Fibroblast of skin of left biceps (primary cell): ENCODE data around the gene HABP2.

Experiments used
- DNase-seq, 2 experiments: peaks; one replicate each; pipeline ENCODE4 v3.0.0-alpha.2; 2013; ENCODE audit warnings: low read depth in 2 of 2

Gene HABP2

DNA sequence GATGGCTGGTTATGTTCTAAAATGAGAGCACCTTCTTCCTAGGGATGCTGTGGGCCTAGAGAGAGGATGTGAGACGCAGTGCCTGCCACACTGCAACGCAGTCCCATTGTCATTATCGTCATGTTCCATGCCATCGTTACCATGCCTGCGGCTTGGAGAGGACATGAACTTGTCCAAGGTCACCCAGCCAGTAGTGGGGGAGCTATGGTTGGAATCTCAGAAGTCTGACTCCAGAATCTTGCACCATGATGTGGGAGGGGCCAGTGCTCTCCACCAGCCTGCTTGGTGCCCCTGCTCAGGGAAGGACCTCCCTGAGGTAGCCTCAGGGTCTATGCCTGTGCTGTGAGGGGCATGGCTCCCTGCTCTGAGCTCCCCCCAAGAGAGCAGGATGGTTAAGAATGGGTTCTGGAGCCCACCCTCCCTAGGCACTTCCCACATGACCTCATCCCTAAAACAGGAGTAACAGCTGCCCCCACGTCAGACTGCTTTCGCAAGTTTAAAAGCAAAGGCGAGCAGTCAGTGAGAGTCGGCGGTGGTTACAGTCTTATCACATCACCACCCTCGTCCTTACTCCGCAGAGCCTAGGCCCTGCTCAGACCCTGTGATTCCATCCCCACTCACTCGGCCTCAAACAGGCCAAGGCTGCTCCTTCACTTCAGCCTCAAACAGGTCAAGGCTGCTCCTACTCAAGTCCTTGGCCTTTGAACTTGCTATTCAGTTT lies 50.4 kb downstream of the HABP2 start:
- no peak for DNase-seq

DNA sequence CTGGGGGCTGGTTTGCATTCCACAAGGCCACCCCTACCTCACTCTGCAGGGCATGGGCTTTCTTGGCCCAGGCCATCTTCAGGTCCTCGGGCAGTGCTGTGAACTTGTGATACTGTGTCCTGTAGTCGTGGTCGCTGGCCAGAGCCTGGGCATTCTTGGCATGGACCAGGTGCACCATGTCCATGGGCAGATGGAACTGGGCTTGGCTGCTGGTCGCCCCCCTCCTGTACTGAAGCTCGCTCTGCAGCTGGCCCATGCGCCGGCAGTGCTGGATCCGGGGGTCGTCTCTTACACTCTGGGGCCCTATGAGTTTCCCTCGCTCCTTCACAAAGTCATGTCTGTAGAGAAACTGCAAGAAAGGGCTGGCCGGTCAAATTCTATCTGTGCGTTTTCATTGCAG lies 51.7 kb downstream of the HABP2 start:
- DNase-seq: no peak

DNA sequence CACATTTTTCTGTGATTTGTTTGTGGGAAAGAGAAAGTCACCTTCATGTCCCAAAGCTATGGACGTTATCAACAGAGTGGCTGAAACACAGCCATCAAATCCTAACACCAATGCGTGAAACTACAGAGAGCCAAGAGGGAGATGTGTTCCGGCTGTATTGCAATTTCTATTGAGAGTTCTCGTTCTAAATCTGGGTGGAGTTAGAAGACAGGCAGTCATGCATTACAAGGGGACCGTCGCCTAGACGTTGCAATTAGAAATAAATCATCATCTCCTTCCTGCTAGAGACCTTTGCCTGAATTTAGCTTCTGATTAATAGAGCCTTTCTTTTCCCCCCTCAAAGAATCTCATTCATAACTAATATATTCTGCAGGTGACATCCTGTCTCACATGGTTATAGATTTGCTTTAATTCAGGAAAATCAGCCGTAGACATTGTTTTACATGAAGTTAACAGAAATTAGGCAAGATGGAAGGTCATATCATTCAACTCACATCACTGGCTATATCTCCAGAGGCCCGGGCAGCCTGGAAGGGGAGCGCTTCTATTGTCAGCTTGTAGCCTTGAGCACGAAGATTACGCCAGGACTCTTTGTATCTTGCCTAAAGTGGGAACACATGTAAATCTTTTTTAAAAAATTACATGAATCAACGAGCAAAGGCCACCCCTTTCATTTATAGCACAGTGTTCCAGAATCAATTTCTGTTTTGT lies 52.6 kb downstream of the HABP2 start:
- no peak for DNase-seq

DNA sequence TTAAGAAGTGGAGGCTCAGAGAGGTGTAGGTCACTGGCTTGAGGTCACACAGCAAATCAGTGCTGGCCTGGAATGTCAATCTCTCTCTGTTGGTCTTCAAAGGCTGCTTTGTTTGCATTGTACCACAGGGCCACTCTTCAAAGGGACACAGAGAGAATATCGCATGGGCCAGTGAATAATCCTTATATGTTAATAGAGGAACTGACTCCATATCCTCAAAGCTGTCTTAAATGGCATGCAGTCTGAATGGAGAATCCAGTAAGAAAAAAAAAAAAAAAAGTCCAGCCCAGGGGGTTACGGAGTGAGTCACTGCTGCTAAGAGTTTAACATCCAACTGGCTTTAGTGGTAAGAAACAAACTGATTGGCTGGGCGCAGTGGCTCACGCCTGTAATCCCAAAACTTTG lies 56.9 kb downstream of the HABP2 start:
- no peak for DNase-seq

DNA sequence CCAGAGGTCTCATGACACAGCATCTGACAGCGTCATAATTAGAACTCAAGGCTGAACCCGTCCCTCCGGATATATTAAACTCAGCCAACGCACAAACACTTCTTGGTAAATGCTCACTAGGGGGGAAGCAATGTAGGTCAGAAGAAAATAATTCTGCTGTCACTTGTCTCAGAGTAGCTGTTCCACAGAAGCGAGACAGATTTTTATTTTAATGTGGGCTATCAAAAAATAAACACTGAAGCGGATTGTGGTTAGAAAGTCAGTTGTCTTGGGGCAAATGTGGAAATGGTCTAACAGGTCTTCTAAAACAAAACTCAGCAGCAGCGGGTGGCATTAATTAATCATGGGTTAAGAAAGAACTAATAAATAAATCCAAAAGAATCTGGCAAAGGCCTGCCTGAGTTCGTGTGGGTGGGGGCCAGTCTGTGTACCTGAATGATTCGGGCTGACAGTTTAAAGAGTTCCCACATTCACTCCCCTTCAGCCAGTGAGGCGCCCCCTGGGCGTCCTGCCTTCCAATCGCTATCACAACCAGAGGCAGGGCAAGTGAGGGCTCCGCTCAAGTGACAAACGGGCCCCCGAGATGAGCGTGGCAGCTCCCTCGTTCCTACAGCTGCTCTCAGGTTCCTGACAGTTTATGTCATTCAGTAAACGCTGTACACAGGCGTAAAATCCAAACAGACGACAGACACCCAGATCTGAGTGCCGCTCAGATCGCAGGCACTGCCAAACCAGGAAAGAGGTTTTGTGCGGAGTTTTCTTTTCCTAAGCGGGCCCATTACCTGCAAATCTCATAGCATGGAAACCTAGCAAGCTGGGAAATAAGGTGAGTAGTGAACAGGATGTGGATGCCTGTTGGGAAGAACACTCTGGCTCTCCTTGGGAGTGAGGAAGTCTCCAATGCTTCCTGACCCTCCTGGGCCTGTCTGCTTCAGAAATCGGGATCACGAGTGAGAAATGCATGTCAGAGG lies 58.1 kb downstream of the HABP2 start:
- DNase-seq: no peak

DNA sequence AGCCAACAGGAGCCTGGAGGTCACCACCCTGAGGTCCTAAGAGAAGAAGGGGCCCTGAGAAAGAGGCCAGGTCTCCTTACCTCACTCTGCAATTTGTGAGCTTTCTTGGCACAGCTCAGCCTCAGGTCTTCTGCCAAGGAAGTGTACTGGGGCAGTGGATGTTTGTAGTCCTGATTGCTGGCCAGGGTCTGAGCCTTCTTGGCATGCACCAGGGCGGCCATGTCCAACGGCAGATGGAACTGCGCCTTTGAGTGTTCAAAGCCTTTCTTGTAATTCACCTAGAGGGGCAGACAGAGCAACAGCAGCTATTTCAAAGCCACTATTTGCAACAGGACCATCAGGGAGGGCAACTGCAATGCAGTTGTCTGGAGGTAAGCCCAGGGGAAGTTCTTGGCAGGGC lies 59.3 kb downstream of the HABP2 start:
- DNase-seq: no peak

DNA sequence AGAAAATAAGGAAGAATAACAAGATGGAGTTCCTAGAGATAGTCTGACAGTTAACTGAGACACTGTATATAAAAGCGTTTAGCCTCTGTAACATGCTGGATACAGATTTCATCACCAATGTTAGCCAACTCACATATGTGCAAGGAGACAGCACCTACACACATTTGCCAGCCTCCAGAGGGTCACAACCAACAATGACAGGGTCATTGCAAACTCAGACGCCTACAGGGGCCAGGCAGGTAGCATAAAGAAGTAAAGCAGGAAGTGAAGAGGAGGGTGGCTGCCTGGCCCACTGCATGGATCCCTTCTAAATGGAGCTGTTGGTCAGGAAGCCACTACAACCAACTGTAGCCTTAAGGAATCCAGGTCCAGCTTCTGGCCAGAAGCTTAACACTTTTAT lies 60.6 kb downstream of the HABP2 start:
- no peak for DNase-seq

DNA sequence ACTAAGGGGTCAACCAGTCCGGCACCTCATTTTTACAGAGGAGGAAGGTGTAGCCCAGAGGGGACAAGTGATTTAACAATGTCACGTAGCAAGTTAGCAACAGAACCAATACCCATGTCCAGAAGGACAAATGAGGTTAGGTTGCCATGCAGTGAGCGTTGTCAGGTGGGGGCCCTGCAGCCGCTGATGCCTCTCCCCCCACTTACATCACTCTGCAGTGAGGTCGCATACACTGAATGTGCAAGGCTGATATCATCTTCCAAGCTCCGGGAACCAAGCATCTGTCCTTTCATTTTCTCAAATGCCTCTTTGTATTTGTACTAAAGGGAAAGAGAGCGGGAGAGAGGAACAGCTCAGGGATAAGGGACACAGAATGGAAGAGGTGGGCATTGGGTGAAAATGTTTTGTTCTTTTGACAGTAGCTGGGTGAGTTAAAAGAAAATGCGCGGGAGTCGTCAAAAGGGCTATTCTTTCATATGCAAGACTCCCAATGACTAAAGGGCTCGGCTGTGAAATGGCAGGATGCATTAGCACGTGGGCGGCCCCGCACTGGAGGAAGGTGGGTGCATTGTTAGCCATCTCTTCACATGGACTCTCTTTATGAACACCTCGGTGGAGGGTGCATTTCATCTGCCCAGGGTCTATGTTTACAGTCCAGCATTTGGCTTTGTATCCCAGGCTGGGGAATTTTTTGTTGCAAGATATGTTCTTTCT lies 61.3 kb downstream of the HABP2 start:
- no peak for DNase-seq

DNA sequence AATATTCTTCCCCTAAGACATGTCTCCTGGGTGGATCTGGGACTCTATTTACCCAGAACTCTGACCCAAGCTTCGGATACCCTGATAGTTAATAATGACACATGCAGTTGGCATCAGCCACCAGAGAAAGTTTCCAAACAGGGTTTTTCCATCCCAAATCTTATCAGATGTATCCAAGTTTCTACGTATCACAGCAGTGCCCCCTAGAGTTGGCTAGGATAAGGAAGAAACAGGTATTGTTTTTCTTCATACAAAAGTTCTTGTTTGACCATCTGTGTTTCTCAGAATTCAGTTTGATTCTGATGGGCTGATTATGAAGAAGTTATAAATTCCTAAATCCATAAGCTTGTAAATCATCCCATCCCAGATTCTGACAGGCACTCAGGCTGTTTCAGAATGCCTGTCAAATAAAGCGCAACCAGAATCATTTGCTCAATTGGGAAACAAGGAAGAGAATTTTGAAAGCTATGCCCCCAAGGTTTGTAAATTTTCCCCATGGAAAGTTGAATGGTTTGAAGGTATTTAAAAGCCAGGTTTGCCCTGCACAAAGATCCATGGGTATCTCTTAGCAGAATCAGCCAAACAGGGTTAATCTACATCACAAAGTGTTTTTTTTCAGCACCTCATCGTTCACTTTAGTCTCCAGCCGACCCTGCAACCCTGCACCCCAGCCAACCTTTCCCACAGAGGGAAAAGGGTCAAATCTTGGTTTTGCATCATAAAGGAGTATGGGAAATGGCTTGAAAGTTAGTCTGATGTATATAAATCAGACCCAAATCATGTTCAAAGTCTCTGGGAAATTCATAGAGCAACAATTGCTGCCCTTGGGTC lies 63.6 kb downstream of the HABP2 start:
- DNase-seq: no peak

DNA sequence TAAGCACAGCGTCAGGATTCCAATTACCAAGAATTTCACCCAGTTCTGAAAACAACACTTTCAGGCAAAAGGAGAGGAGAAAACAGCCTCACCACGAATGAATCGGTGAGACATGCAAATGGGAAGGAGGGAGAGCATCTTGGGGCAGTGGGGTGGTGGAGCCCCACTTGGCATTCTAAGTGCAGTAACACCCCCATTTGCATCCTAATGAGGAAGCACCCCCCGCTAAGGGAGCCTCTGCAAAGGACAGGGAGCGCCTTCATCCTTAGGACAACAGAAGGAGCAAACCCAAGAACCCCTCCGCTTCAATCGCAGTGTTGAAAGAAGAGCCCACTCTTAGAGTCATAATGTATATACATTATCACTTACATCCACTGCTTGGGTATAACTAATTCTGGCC lies 64.2 kb downstream of the HABP2 start:
- no peak for DNase-seq

DNA sequence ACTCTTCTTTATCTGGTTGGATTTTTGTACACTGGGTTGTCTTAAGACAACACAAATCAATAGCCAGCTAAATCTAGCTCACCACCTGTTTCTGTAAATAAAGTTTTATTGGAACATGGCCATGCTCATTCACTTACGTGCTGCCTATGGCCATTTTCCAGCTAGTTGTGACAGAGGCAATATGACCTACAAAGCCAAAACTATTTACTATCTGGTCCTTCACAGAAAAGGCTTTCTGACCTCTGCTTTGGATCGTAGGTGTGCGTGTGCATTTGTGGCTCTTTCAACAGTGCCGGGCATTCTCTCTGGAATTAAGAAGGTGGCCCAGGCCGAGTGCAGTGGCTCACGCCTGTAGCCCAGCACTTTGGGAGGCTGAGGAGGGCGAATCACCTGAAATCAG lies 65.5 kb downstream of the HABP2 start:
- DNase-seq: no peak

DNA sequence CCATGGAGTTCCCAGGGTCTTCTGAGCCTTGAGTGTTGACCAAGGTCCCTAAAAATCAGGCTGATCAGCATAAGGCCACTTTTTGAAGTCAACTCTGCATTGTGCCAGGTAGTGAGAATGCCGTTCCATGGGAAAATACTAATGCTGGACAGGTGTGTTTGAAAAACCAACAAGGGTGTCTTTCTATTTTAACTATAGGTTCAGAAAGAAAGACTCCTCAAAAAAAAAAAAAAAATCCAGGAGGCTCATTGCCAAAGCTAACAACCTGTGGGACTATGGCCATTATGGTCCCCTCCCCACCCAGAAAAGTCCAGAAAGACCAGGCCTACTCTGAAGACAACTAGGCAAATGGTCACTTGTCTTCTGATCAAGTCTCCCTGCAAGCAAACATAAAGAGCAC lies 66.5 kb downstream of the HABP2 start:
- no peak for DNase-seq

DNA sequence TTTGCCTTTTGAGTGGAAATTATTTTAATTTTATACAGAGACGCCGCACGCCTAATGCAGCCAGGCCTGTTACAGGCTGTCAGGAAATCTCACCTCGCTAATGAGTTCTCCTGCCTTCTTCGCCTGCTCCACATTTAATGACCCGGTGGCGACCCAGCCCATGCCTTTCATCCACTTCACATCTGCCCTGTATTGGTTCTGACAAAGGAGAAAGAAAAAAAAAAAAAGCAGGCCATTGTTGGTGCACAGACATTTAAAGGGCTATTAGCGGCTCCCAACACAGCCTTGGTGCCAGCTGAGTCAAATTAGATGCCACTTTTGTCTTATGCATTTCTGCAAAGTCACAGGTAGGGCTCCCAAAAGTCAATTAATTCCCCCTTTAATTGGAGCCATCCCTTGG lies 67.7 kb downstream of the HABP2 start:
- no peak for DNase-seq

DNA sequence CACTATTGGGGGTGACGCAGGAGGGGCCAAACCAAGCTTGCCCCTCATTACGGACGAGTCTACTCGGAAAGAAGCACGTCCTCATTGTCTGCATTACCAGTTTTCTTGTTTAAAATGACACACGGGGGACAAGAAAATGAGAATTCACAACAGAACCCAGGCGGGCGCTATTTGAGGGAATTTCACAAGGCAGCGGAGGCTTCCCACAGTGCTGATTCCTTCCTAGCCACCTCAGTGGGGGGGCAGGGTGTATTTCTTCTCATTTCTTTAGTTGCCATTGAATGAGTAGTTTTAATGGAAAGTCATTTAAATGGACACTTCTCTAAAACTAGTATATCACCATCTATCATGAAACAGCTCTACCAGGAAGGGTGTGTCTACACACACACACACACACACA lies 68.1 kb downstream of the HABP2 start:
- DNase-seq: no peak

DNA sequence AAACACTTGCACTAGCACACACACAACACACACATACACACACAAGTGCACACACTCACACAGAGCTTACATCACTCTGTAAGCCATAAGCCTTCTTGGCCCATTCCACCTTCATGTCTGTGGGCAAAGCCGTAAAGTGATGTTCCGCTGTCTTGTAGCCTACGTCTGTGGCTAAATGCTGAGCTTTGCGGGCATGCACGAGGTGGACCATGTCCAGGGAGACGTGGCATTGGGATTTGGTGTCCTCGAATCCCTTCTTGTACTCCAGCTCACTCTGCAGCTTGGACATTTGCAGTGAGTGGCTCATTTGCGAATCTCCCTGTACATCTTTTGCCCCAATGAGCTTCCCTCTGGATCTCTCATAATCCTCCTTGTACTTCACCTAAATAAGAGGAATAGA lies 68.9 kb downstream of the HABP2 start:
- no peak for DNase-seq

DNA sequence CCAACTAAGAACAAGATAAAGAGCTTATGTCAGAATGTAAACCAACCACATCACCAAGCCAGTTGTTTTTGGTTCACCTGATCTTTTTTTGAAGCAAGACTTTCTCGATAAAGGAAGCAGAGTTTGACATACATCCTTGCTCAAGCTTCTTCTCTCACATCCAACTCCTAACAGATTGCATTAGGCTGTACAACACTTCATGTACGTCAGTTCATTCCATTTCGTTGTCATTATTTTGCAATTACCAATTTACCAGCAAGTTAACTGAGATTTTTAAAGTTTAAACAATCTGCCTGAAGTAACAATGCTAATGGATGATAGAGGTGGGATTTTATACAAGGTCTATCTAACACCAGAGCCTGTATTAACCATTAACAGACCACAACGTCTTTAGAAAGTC lies 70.0 kb downstream of the HABP2 start:
- no peak for DNase-seq

DNA sequence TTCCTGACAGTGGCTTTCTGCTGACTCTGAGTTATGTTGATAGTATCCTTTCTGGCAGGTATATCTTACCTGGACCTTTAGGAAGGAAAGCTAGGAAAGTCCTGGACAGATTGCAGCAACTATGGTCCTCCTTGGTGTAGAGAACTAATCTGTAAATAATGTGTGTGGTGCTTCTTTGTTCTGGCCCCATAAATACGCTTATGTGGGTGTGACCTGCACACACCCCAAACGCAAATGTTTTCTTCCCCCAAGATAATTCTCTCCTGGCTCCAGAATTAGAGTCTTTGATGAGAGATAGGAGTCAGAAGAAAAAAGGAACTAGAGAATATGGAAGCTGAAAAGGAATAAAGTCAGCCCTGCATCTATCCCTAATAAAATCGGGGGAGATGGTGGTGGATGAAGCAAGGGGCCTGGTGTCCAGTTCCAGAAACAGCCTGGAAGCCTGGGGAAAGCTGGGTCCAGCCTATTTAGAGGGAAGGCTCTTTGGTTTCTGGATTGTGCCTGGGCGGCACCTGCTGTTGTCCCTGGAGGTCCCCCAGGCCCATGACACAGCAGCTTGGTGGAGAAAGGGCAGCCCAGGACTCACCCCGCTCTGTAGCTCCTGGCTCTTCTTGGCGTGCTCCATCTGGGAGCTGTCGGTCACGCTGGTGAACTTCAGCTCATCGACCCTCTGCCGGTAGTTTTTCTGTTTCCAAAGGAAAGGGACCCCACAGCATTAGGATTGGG lies 72.8 kb downstream of the HABP2 start:
- no peak for DNase-seq

DNA sequence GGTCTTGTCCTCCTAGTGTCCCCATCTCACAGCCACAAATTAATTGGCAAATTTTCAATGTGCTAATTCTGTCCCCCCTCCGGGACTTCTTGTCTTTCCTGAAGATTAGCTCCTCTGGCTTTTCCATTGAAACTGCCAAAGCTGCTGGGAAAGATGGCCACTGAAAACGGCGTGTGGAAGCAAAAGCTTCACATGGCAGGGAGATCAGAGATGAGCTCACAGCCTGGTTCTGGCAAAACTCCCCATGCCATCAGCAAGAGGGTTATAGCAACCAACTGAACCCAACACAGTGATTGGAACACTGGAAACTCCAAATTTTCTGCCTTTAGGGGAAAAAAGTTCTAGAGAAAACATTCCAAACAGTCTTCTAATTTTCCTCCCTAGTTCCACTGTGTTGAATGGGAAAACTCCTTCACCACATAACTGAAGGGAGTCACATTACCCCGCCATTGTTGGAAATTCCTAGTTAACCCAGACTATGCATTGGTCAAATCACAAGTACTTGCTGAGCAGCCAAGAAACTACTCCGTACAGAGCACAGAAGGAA lies 74.0 kb downstream of the HABP2 start:
- no peak for DNase-seq

DNA sequence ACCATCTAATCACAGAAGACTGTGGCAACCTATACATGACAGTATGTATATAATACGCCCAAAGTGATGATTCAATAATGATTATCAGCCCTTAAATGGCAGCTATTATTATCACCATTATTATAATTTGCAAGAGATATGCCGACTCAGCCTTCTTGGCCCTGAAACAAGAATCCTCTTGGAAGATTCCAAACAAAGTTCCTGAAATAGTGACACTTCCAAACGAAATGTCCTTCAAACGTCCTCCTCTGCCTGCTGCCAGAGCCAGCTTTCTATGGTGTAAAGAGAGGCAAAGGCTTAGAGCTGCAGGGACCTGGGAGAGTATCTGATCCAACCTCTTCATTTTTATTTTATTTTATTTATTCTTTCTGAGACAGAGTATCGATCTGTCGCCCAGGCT lies 75.0 kb downstream of the HABP2 start:
- no peak for DNase-seq

DNA sequence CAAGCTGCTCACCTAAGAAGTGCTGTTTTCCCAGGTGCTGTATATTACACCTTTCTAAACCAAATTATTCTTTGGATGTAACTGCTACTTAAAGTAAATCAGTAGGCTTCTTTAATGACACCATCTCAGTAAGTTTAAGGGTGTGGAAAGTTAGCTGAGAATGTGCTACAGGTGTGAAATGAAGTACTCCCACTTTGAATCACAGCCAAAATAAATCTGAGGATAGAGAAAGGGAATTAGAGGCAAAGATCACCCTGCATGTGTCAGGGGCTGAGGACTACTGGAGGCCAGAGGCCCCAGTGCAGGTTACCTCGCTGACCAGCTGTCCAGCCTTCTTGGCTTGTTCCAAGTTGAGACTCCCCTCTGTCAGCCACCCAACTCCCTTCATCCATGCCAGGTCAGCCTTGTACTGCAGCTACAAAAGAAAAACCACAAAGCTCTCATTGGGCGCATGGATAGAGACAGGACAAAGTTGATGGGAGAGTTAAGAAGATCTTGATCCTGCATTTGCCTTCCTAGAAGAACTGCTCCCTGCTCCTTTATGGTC lies 75.8 kb downstream of the HABP2 start:
- DNase-seq: no peak
